ENCODE results near the gene PLA2G12A. TPM values are rescaled to one million over a fixed set of nuclear protein-coding genes. Genes with fewer than 3 reads are reported as not detected.

Gene PLA2G12A
- total and polyA plus RNA-seq, 10 of the 15 experiments (the other 5 are each of a cell fraction or from before 2014, with no cell fraction given) = 3.7 to 36.8 (median 15.5) TPM

DNA sequence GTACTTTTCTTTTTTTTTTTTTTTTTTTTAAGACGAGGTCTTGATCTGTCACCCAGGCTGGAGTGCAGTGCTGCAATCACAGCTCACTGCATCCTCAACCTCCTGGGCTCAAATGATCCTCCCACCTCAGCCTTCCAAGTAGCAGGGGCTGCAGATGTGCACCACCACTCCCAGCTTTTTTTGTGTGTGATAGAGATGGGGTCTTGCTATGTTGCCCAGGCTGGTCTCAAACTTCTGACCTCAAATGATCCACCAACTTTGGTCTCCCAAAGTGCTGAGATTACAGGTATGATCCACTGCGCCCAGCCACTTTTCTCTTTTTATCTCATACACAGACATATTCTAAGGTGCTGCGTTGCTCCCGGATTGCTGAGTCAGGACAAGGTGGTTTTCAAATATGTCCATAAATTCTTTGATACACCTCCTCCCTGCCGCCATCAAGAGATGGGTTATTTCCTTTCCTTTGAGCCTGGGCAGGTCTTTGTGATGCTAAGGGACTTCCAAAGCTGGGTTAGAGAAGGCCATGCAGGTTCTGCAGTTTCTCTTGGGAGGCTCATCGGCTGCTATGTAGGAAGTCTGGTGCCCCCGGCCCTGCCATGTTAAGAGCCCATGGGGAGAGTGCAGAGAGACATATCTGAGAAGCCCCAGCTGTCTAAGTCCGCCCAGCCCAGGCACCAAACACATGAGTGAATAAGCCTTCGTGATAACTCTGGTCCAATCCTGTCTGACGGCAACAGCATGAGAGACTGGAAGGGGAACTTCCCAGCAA, 8.4 kb upstream of the PLA2G12A start:
- Histone ChIP-seq H3K9ac (ENCODE audit: control insufficient read depth, insufficient read depth, low read length) (no peak overlapping the region), H3K36me3 (ENCODE audit: control insufficient read depth in 2 of 2, insufficient read depth in 2 of 2, low read length in 1 of 2) (no peaks in the 10 kb centered on the region), H3K4me2 (ENCODE audit: control insufficient read depth, insufficient read depth) (no peak overlapping the region), H2AFZ (ENCODE audit: control insufficient read depth, low read depth, low read length) (no peak overlapping the region), H3K9me3 (replicated peaks; ENCODE audit: control insufficient read depth, insufficient read depth, low read length) (no peaks in the 10 kb centered on the region), H4K20me1 (ENCODE audit: control insufficient read depth, insufficient read depth) (no peaks in the 10 kb centered on the region), H3K4me3 (no peak overlapping the region), H3K27me3 (replicated peaks in 1 of 2; ENCODE audit: control insufficient read depth in 2 of 2, insufficient read depth in 2 of 2, low read length in 1 of 2) (no peaks in the 10 kb centered on the region), H3K4me1 (ENCODE audit: control insufficient read depth, insufficient read depth, low read length) (no peaks in the 10 kb centered on the region), H3K79me2 (ENCODE audit: control insufficient read depth, insufficient read depth, low read length) (no peaks in the 10 kb centered on the region), H3K27ac (ENCODE audit: control insufficient read depth, insufficient read depth) (no peak overlapping the region)
- ChIA-PET SMC1A (ENCODE audit: uncharacterized antibody, unreplicated experiment) (no interaction called here), POLR2A (no interaction called here), RAD21 (ENCODE audit: unreplicated experiment) (no interaction called here), CTCF (interaction anchor here (2.0 kb wide), 1 partner anchor 34 kb away, joined by 4 read pairs; no protein-coding TSS in a partner anchor)
- in situ Hi-C loops (cut with MboI) (no loop called here), intact Hi-C loops (cut with micrococcal nuclease; ENCODE audit: unreplicated experiment) (no loop called here)
- ATAC-seq (no peak), FAIRE-seq (no peak), DNase-seq (ENCODE audit: low read depth, low spot score) (no peak)
- TF ChIP-seq TCF12 (IDR thresholded peaks at IDR 0.05; ENCODE audit: low read depth, low read length) (no peak), RFX5 (IDR thresholded peaks at IDR 0.05; ENCODE audit: low read depth, low read length) (no peak), ZSCAN29 (IDR thresholded peaks at IDR 0.05) (no peak), MYC (IDR thresholded peaks at IDR 0.05; ENCODE audit: insufficient read depth, insufficient read length, insufficient replicate concordance, low read length, severe bottlenecking) (no peak), SIX5 (IDR thresholded peaks at IDR 0.05; ENCODE audit: low read depth, low read length, severe bottlenecking) (no peak), CBX3 (IDR thresholded peaks at IDR 0.05; ENCODE audit: borderline replicate concordance, low read depth) (no peak), RBBP5 (conservative IDR thresholded peaks at IDR 0.05) (no peak), ZNF384 (IDR thresholded peaks at IDR 0.05; ENCODE audit: borderline replicate concordance, low read depth, low read length) (no peak), KLF5 (IDR thresholded peaks at IDR 0.05; ENCODE audit: partially characterized antibody) (no peak), MXI1 (IDR thresholded peaks at IDR 0.05; ENCODE audit: low read depth, low read length) (no peak), NRF1 (conservative IDR thresholded peaks at IDR 0.05; ENCODE audit: low read depth, low read length) (no peak)
- TF ChIP-seq, protein P1, sequence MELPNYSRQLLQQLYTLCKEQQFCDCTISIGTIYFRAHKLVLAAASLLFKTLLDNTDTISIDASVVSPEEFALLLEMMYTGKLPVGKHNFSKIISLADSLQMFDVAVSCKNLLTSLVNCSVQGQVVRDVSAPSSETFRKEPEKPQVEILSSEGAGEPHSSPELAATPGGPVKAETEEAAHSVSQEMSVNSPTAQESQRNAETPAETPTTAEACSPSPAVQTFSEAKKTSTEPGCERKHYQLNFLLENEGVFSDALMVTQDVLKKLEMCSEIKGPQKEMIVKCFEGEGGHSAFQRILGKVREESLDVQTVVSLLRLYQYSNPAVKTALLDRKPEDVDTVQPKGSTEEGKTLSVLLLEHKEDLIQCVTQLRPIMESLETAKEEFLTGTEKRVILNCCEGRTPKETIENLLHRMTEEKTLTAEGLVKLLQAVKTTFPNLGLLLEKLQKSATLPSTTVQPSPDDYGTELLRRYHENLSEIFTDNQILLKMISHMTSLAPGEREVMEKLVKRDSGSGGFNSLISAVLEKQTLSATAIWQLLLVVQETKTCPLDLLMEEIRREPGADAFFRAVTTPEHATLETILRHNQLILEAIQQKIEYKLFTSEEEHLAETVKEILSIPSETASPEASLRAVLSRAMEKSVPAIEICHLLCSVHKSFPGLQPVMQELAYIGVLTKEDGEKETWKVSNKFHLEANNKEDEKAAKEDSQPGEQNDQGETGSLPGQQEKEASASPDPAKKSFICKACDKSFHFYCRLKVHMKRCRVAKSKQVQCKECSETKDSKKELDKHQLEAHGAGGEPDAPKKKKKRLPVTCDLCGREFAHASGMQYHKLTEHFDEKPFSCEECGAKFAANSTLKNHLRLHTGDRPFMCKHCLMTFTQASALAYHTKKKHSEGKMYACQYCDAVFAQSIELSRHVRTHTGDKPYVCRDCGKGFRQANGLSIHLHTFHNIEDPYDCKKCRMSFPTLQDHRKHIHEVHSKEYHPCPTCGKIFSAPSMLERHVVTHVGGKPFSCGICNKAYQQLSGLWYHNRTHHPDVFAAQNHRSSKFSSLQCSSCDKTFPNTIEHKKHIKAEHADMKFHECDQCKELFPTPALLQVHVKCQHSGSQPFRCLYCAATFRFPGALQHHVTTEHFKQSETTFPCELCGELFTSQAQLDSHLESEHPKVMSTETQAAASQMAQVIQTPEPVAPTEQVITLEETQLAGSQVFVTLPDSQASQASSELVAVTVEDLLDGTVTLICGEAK (IDR thresholded peaks at IDR 0.05; ENCODE audit: borderline replicate concordance) = no peak
- TF ChIP-seq, protein P2, sequence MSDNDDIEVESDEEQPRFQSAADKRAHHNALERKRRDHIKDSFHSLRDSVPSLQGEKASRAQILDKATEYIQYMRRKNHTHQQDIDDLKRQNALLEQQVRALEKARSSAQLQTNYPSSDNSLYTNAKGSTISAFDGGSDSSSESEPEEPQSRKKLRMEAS (IDR thresholded peaks at IDR 0.05; ENCODE audit: low read depth, low read length) = no peak
- 55% methylated on average over 9 of the region's 10 CpGs for WGBS (ENCODE audit: insufficient coverage, insufficient replicate concordance, low lambda C conversion rate, missing lambda C conversion rate)
- no TSS peak for BruUV-seq (replicated peaks)
